Measurements from ENCODE around the gene COX6A1.
"Not testable (repeated sequence)": the region's sequence is repeated elsewhere in the genome, so short reads cannot be mapped to it uniquely, and the experiment has no call there.

COX6A1 gene

DNA sequence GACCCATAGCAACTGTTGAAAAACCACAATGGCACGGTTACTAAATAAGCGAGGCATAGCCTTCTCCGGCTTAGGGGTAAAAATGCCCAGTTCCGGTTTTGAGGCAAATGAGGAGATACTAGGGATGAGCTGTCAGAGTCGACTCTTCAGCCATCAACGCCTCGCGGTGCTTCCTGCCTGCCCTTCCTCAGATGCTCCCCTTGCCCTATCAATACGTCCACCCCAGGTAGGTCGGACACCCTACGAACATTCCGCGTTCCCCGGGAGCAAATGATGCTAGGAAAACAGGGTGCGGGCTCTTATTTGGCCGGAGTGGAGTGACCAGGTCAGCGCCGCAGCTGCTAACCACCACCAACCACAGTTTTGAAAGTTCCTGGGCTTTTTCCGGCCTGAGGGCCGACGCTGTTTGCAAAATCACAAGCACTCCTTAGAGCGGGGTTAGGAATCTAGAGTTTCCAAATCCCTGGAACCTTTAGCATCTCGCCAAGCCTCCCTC lies 30.5 kb downstream of the COX6A1 start:
- peak; percentile 48 for DNase-seq
- ATAC-seq = no peak

GRCh38 chr12:120468821-120469449 lies 31.0 kb downstream of the COX6A1 start:
- DNase-seq = peak; percentile 68

DNA sequence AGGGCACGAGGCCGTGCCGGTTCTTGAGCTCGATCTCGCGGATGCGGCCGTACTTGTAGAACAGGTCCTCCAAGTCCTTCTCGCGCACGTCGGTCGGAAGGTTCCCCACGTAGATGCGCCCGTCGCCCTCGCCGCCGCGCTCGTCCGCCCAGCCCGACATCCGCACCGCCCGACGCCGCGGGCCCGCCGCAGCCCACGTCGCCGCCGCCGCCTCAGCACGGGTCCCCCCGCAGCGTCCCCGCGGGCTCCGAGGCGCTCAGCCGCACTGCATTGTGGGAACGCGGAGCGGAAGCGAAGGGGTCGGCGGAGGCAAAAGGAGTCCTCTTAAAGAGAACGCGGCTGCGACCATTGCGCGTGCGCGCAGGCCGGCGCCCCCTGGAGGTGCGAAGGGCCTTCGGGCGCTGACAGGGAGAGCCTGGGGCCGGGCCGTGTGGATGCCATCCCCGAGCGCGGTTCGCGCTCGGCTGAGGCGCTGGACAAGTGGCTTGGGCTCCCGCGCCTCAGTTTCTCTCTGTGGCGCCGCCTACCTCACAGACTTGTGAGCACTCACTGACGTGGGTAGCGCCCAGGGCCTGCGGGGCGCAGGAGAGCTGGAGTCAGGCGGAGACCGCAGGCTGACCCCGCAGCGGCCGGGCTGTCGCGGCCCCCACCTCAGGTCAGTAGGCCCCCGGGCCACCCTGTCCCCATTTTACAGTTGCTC lies 31.7 kb downstream of the COX6A1 start, which contains the start of gene SRSF9:
SRSF9 (minus strand) TSS at position 299 of the 700 bp plus-strand sequence; CDS start at position 160, 139 bp downstream.
- DNase-seq = peak; percentile 99
- ATAC-seq = peak; percentile 97

More at GRCh38 chr12:120468821-120469449, 31.0 kb downstream of the COX6A1 start:
- peak; percentile 33 for ATAC-seq

- DNase-seq = no peak
These were observed 32.4 kb downstream of the COX6A1 start for GRCh38 chr12:120470150-120470784.

DNA sequence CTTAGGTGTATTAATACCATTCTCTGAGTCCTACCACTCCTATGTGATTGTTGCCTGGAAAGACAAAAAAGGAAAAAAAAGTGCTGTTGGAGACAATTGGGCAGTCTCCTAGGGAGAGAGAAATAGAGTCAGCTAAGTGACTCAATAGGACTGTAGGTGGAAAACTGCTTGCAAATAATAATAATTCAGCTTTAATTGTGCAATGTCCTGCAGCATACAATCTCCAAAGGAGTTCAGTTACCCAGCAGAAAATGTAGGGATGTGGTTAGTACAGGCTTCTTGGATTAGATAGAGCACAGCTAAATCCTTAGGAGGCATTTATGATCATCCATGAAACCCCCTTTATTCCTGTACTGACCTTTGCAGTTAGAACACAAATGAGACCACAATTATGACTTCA lies 34.6 kb downstream of the COX6A1 start:
- no peak for ATAC-seq
- no peak for DNase-seq

More at GRCh38 chr12:120470150-120470784, 32.4 kb downstream of the COX6A1 start:
- peak; percentile 16 for ATAC-seq

DNA sequence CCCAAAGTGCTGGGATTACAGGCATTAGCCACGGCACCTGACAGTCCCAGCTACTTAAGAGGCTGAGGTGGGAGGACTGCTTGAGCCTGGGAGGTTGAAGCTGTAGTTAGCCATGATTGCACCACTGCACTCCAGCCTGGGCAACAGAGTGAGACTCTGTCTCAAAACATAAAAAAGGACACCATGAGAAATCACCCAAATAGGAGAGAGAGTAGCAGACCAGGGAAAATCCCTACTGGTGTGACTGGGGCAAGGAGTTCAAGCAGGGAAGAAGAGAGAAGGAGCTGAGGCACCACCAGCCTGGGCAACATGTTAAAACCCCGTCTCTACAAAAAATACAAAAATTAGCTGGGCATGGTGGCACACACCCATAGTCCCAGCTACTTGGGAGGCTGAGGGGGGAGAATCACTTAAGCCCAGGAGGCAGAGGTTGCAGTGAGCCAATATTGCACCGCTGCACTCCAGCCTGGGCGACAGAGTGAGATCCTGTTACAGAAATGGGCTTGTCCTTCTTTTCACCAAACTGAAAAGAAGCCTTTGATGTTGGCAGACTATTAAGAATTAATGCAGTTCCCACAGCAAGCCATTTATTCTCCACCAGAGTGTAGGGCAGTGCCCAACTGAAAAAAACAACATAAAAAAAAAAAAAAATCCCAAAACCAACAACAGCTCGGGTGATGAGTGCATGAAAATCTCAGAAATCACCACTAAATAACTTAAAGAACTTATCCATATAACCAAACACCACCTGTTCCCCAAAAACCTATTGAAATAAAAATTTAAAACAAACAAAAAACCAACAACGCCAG lies 36.1 kb downstream of the COX6A1 start:
- no peak for ATAC-seq
- no peak for DNase-seq

DNA sequence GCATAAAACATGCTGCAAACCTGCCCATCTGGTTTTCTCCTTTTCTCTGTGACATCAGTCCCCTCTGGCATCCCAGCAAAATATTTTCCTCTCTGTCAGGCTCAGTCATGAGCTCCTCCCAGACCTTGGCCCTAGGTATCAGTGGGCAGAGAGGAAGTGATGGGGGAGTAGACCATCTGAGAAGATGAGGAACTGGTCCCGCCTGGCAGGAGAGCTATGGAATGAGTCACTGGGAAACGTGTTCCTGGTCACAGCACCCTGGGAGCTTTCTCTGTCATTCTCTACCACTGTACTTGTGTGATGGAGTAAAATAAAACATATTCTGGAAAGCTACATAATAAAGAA lies 36.7 kb downstream of the COX6A1 start:
- no peak for DNase-seq
- no peak for ATAC-seq

- ATAC-seq (no peak), DNase-seq (no peak)
These were observed 37.7 kb downstream of the COX6A1 start for GRCh38 chr12:120475643-120476042.

DNA sequence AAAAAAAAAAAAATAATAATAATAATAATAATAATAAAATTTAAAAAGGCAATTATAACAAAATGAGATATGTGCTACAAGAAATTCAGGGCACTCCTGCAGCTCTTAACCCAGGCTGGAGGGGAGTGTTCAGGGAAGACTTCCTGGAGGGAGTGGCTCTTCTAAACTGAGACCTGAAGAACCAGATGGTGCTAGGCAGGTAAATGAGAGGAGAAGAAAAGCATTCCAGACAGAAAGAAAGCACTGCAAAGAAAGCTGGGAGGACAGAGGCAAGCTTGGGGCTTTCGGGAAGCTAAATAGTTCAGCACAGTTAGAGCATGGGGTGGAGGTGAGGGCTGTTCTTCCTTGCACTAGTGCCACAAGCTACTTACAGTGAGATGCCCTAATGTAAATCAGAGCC lies 41.5 kb downstream of the COX6A1 start:
- ATAC-seq (no peak), DNase-seq (no peak)

DNA sequence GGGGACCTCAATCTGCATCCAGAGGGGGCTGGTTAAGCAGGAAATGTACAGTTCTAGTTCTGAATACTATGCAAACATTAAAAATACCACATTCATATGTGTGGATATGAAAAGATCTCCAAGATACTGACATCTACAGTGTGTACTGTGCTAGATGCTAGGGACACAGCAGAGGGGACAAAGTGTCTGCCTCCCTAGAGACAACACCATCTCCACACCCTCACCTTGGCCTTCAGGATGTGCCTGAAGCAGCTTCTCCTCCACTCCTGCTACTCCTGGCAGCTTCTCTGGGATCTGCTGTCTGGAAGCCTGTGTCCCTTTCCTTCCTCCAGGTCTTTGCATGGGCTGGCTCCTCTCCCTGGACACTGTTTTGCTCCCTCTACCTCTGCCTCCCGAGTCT lies 42.3 kb downstream of the COX6A1 start:
- ATAC-seq (no peak), DNase-seq (no peak)

DNA sequence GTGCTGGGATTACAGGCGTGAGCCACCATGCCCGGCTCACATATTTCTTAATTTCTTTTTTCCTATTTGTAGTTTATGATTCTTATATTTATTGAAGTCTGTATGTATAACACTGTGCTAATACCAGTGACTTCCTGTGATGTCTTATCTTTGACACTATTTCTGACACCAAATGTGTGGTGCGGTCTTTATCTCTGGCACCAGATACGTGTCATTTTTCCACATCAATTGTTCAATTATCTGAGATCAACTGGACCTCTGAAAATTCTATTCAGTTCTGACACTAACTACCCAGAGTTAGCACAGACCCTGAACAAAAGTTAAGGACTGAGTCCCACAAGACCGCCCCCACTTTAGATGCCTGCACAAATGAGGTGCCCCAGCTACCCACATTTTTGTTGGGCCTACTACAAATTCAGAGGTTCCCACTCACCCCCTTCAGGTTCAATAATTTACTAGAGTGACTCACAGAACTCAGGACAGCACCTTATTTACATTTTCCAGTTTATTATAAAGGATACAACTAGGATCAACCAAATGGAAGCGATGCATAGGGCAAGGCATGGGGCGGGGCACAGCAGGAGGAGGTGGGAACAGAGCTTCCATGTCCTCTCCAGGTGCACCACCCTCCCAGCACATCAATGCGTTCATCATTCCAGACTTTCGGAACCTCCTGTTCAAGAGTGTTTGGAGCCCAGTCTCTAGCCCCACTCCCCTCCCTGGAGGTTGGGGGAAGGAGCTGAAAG lies 43.3 kb downstream of the COX6A1 start:
- no peak for DNase-seq
- peak; percentile 36 for ATAC-seq

DNA sequence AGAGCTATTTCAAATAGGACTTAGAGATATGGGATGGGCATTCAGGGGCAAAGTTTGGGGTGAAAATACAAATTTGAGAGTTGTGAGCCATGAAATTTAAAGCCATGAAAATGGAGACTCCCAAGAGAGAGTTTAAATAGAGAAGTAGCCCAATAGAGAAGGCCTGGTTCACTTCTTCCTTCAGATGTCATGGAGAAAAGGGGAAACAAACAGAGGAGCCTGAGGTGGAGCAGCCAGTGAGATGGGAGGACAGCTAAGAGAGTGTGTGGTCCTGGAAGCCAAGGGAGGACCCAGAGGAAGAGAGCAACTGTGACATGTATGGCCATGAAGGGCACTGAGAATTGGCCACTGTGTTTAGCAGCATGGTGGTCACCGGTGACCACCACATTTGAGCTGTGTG lies 45.7 kb downstream of the COX6A1 start:
- ATAC-seq (no peak), DNase-seq (no peak)

GRCh38 chr12:120485961-120486881 lies 48.3 kb downstream of the COX6A1 start:
- DNase-seq (no peak), ATAC-seq (no peak)

DNA sequence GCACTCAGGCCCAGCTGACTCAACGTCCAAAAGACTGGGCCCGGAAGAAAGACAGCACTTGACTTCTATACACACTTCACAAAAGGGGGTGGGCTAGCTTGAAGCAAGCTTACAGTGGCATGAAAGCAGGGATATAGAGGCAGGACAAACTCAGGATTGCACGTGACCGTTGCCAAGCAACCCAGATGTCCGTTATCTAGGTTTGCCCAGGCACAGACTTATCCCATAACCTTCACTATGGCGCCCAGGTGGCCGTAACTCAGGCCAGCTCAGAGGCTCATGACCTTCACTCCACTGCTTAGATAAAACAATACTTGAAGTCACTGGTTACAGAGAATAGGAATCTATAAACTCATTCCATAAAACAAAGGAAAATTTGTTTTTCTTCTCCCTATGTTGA lies 49.6 kb downstream of the COX6A1 start:
- DNase-seq, ATAC-seq: not testable (repeated sequence)

- no peak for DNase-seq
- no peak for ATAC-seq
These were observed 50.2 kb downstream of the COX6A1 start for GRCh38 chr12:120488057-120488640.

DNA sequence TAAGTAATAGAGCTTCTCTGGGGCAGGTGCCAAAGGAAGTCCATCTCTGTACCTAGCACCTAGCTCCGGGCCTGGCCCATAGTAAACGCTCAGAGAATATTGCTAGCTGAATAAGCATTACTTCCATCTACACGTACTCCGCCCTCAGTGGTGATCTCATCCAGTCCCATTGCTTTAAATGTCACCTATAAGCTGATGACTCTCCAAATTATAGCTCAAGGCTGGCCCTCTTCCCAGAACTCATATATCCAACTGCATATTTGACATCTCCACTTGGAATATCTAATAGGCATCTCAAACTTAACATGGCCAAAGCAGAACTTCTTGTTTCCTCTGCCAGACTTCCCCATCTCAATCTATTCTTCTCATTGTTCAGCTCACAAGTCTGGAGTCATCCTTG lies 51.1 kb downstream of the COX6A1 start:
- no peak for DNase-seq
- ATAC-seq = no peak

DNA sequence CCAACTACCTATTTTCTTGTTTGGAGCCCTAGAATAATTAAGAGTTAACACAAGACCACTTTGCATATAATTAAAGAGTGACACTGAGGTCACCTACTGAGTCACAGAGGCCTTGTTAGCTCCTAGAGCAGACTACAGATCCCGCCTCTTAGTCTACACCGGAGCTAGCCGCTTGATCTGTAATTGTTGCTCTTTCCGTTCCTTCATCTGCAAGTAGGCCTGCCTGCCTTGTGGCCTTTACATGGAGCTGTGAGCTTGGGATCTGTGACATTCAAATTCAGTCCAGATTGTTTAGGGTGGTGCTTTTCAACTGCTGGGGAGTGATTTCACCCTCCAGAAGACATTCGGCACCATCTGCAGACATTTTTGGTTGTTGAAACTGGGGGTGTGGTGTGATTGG lies 52.4 kb downstream of the COX6A1 start:
- ATAC-seq (no peak), DNase-seq (no peak)
